Small intestine (tissue), 7 donors: ENCODE measurements around the gene KDM2B. TPM values are rescaled to one million over a fixed set of nuclear protein-coding genes. Genes with fewer than 3 reads are reported as not detected.

ENCODE experiments used
- DNase-seq, 2 donors: peaks; one replicate each; pipeline versions ENCODE4 v3.0.0 to v3.0.0-alpha.2; 2013
- FAIRE-seq: peaks from 2 replicates; lab custom pipeline; 2012; peaks lifted over from hg19 to GRCh38; lab: Jason Lieb, UNC
- H3K27ac ChIP-seq, 3 donors: one replicate each; pipeline ENCODE4 v1.5.1; 2013; ENCODE audit warnings: low read length in 2 of 3, mild to moderate bottlenecking in 2 of 3, control low read depth in 1 of 3, inconsistent platforms in 1 of 3, low read depth in 1 of 3, moderate library complexity in 1 of 3
- H3K27me3 ChIP-seq, 3 donors: one replicate each; pipeline ENCODE4 v1.6.1; 2013; ENCODE audit warnings: low read length in 3 of 3, inconsistent platforms in 1 of 3; ENCODE audit not compliant: control insufficient read depth in 3 of 3, insufficient read depth in 3 of 3
- H3K36me3 ChIP-seq, 3 donors: one replicate each; pipeline ENCODE4 v1.6.1; 2013; ENCODE audit warnings: low read length in 3 of 3, inconsistent platforms in 1 of 3, low read depth in 1 of 3, mild to moderate bottlenecking in 1 of 3, moderate library complexity in 1 of 3; ENCODE audit not compliant: control insufficient read depth in 3 of 3, insufficient read depth in 2 of 3
- H3K4me1 ChIP-seq, 3 donors: one replicate each; pipeline ENCODE4 v1.6.1; 2013; ENCODE audit warnings: low read length in 2 of 3, inconsistent platforms in 1 of 3, low read depth in 1 of 3, mild to moderate bottlenecking in 1 of 3, moderate library complexity in 1 of 3; ENCODE audit not compliant: control insufficient read depth in 3 of 3, insufficient read depth in 2 of 3
- H3K4me3 ChIP-seq, 3 donors: one replicate each; pipeline ENCODE4 v1.5.1; 2013; ENCODE audit warnings: low read length in 3 of 3, control low read depth in 1 of 3, inconsistent platforms in 1 of 3, low read depth in 1 of 3, mild to moderate bottlenecking in 1 of 3, moderate library complexity in 1 of 3
- H3K9me3 ChIP-seq, 2 donors: one replicate each; pipeline ENCODE4 v1.6.1; 2013; ENCODE audit warnings: low read depth in 1 of 2, low read length in 1 of 2; ENCODE audit not compliant: control insufficient read depth in 2 of 2, insufficient read depth in 1 of 2
- whole genome bisulfite sequencing, 3 donors: extraction: QIAGEN DNeasy Blood & Tissue Kit; methylation state at CpG; one replicate each; pipeline ENCODE4 v1.1.7; 2013; 5-methylcytosine and 5-hydroxymethylcytosine counted together
- polyA plus RNA-seq, 4 donors: library from polyadenylated mRNA; stranded (reverse) in 3 of 4; unstranded in 1 of 4; fragments of 200-250 nt in 3 of 4; fragments of 120-200 nt in 1 of 4; gene quantifications; one replicate each; pipeline versions ENCODE4 v1.2.1 to v1.2.3, GENCODE V29; 2013
- donor health status: healthy with polysubstance abuse.
- donor health status: control.
- donor health status: control.
- donor health status: Bipolar disorder and iron deficiency.
- donor health status: healthy.

KDM2B gene
- polyA plus RNA-seq, 4 donors = 7.6 to 16.0 (median 11.8) TPM

DNA sequence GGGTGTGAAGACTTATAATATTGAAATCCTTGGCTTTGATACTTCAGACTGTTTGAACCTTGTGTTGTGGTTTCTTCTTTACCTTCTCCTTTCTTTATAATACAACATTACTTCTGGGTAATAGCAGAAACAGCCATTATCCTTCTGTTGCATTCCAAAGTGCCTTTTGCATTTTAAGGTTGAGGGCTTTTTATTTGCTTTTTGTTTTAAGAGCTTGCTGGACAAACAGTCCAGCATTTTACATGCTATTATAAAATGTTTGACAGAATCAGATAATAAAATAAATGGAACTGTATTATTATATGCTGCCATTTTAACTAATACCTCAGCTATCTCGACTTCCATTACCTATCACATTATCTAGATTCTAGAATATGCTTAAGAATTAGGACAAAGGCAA is 166.9 kb downstream of the KDM2B start:
- WGBS, 3 donors = 69 to 88% (median 85%) methylated on average over 1 of the region's 1 CpG

DNA sequence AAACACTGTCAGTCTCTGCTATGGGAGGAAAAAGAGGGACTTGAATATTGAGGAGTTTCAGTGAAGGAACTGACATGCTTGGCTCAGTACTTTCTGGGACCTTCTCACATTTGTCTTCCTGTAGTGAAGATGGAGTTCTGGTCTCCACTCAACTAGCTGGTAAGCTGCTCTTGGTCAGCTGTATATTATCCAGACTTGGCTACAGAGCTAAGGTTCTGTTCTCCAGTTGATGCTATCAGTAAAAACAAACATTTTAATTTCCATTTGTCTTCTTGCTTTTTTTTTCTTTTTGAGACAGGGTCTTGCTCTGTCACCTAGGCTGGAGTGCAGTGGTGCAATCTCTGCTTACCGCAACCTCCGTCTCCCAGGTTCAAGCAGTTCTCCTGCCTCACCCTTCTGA is 175.6 kb downstream of the KDM2B start:
- DNase-seq (no peak), FAIRE-seq (no peak)
- 82 to 100% (median 99%) methylated on average over 2 of the region's 2 CpGs for WGBS, 3 donors
- Histone ChIP-seq H3K9me3 (no peaks in the 10 kb centered on the region), H3K4me1 (peaks cover 0 to 17% (median 0%) of the 10 kb centered on the region in 3 donors), H3K4me3 (no peak overlapping the region), H3K27ac (no peak overlapping the region), H3K27me3 (no peaks in the 10 kb centered on the region), H3K36me3 (peaks cover 0 to 35% (median 4%) of the 10 kb centered on the region in 3 donors)

More for the DNA sequence above, 166.9 kb downstream of the KDM2B start:
- Histone ChIP-seq H3K27ac (no peak overlapping the region), H3K4me1 (peaks cover 2 to 14% (median 7%) of the 10 kb centered on the region in 3 donors), H3K9me3 (no peaks in the 10 kb centered on the region), H3K36me3 (peaks cover 9 to 36% (median 12%) of the 10 kb centered on the region in 3 donors), H3K27me3 (no peaks in the 10 kb centered on the region), H3K4me3 (no peak overlapping the region)
- FAIRE-seq (no peak), DNase-seq (no peak)

DNA sequence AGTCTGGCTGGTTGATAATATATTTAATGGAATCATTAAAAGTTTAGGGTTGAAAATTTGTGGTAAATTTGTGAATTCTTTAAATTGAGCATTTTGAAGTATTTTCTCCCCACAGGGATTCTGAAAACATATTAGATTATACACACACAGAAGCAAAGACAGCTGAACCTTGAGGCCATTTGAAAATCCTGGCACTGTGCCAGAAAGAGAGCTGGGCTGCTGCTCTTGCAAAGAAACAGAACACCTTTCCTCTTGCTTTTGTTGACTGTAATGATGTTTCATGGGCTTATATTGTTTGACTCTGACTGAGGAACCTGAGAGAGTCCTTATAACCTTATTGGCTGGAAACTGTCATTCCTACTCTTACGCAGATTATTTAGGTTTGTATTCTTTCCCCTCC is 176.1 kb downstream of the KDM2B start:
- 95 to 100% (median 98%) methylated on average over 1 of the region's 1 CpG for WGBS, 3 donors
- Histone ChIP-seq H3K4me3 (no peak overlapping the region), H3K9me3 (no peaks in the 10 kb centered on the region), H3K4me1 (peaks cover 0 to 17% (median 0%) of the 10 kb centered on the region in 3 donors), H3K27me3 (no peaks in the 10 kb centered on the region), H3K27ac (no peak overlapping the region), H3K36me3 (peaks cover 0 to 34% (median 4%) of the 10 kb centered on the region in 3 donors)
- DNase-seq = peak; percentile 52 to 71
- no peak for FAIRE-seq

DNA sequence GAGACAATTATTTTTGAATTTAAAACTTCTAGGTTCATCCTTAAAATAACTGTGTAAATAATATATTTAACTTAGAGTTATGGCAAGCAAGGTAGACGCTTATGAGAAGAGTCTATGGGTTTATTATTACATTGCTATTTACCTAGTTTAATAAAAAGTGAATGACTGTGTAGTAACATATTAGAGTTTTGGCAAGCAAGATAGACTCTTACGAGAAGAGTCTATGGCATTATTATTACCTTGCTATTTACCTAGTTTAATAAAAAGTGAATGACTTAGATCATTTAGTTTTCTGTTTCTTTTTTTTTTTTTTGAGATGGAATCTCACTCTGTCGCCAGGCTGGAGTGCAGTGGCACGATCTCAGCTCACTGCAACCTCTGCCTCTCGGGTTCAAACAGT is 177.1 kb downstream of the KDM2B start:
- 81 to 88% (median 86%) methylated on average over 5 of the region's 5 CpGs for WGBS, 3 donors
- DNase-seq (no peak), FAIRE-seq (no peak)
- H3K27ac ChIP-seq = no peak overlapping the region
- no peaks in the 10 kb centered on the region for H3K9me3 ChIP-seq
- H3K27me3 ChIP-seq = no peaks in the 10 kb centered on the region
- H3K4me3 ChIP-seq = no peak overlapping the region
- peaks cover 0 to 24% (median 4%) of the 10 kb centered on the region in 3 donors for H3K36me3 ChIP-seq
- peaks cover 0 to 17% (median 3%) of the 10 kb centered on the region in 3 donors for H3K4me1 ChIP-seq

DNA sequence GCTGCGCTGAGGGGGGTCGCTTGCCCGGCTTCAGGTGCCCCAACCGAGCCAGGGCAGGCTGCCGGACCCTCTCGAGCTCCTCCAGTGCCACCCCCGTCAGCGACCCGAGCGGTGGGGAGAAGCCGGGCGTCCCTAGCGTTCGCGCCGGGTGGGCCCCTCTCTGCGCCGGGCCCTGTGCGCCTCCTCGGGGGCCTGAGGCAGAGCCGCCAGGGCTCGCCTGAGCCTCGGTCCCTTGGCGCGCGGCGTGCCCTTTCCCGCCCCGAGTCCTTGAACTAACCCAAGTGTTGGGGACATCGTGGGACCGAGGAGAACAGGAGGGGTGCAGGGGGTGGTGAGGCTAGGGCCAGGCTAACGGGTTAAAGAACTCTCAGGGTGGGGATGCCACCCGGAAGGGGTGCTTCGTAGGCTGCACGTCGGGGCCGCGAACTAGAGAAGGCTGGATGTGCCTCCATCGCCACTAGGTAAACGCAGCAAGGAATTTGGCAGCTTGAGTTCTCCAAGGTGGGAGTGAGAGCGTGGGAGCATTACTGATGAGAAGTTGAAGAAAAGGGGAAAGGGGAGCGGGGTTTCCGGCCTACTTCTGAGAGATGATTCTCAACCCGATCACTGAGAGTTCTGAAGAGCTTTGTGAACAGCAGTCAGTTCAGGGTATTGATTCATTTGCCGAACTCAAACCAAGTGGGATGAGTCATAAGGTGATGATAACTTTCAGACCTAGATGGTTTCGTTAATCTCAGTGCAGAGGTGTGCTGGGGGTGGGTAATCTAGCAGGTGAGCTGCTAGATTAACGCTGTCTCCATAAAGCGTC is 180.3 kb downstream of the KDM2B start:
- 0 to 1% (median 0%) methylated on average over 45 to 48 of the region's 48 CpGs for WGBS, 3 donors
- no peaks in the 10 kb centered on the region for H3K9me3 ChIP-seq
- H3K27ac ChIP-seq = peak overlapping the region; percentile 95 to 98 (median 96)
- DNase-seq (peak; percentile 84 to 85), FAIRE-seq (no peak)
- no peaks in the 10 kb centered on the region for H3K27me3 ChIP-seq
- H3K4me1 ChIP-seq = peaks cover 0 to 17% (median 3%) of the 10 kb centered on the region in 3 donors
- H3K36me3 ChIP-seq = peaks cover 0 to 11% (median 2%) of the 10 kb centered on the region in 3 donors
- H3K4me3 ChIP-seq = peak overlapping the region; percentile 89 to 98 (median 94)

DNA sequence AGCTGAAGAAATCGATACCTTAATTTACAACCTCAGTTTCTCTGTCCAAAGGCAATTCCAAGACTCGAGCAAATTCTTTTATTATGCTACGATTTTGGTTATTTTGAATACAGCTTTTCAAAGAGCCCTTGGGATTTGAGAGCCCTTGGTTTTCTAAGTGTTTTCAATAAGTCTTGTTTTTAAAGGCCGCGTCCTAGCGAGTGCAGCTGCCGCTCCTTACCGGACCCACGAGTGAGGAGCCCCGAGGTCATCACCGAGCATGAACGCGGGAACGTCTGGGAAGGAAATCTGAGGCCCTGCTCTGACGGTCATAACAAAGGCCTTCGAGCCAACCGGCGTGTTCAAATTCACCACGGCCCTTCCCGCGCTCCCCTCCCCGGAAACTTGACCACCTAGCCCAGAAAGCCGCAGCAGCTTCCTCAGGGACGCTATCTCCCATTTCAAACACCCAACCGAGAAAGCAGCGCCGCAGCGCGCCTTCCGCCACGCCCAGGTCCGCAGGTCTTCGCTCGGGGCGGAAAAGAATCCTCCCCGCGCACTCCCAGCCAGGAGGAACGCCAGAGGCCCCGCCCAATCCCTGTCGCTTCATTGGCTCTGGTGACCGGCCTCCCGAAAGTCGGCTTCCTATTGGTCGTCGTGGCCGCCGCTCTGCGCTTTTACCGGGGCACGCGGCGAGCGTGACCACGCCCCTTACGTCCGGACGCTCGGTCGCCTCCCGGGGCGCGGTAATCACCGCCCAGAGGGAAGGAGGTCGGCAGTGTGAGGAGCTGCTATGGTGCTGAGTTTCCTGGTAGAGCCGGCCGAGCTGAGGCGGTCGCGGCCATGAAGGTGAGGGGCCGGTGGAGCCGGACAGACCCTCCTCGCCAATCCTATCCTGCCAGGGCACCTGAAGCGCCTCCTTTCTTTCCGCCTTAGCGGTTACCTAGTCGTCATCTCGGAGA is 181.2 kb downstream of the KDM2B start, which contains the start of gene RNF34:
Gene RNF34 (plus strand): TSS at position 728 of the 941 bp plus-strand sequence. CDS start 95 bp downstream, at position 823.
- DNase-seq = peak; percentile 99 to 100
- Histone ChIP-seq H3K9me3 (no peaks in the 10 kb centered on the region), H3K27ac (peak within 1 kb of the TSS; percentile 95 to 98 (median 96)), H3K4me1 (peaks cover 0 to 10% (median 3%) of the 10 kb centered on the region in 3 donors), H3K36me3 (peaks cover 0 to 8% (median 0%) of the 10 kb centered on the region in 3 donors), H3K4me3 (peak within 1 kb of the TSS; percentile 89 to 98 (median 94)), H3K27me3 (no peaks in the 10 kb centered on the region)
- 0% methylated on average over 70 to 77 of the region's 77 CpGs for WGBS, 3 donors
- FAIRE-seq = no peak

DNA sequence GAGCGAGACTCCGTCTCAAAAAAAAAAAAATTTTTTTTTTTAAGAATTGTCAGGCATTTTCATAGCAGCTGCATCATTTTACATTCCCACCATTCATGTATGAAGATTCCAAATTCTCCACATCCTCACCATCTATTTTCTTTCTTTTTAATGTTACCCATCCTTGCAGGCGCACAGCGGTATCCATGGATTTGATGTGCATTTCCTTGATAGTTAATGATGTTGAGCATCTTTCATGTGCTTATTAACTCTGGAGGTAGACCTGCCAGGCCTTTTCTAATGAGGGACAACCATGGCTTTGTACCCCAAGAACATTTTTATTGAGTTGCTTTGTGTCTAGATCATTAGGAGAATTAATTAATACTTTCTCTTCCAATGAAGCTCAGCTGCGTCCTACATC is 182.5 kb downstream of the KDM2B start:
- H3K9me3 ChIP-seq = no peaks in the 10 kb centered on the region
- peaks cover 0 to 2% (median 0%) of the 10 kb centered on the region in 3 donors for H3K36me3 ChIP-seq
- WGBS, 3 donors = 96 to 99% (median 99%) methylated on average over 3 to 5 of the region's 5 CpGs
- no peak overlapping the region for H3K27ac ChIP-seq
- no peak for DNase-seq
- H3K4me3 ChIP-seq = no peak overlapping the region
- no peaks in the 10 kb centered on the region for H3K27me3 ChIP-seq
- no peak for FAIRE-seq
- H3K4me1 ChIP-seq = peaks cover 0 to 9% (median 3%) of the 10 kb centered on the region in 3 donors

DNA sequence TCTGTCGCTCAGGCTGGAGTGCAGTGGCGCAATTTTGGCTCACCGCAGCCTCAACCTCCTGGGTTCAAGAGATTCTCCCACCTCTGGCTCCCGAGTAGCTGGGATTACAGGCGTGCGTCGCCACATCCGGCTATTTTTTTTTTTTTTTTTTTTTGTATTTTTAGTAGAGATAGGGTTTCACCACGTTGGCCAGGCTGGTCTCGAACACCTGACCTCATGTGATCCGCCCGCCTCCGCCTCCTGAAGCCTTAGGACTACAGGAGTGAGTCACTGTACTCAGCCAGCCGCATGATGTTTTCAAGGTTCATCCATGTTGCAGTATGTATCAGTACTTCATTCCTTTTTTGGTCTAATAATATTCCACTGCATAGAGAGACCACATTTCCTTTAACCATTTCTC is 183.3 kb downstream of the KDM2B start:
- H3K27me3 ChIP-seq = no peaks in the 10 kb centered on the region
- H3K36me3 ChIP-seq = peaks cover 0 to 2% (median 0%) of the 10 kb centered on the region in 3 donors
- no peak overlapping the region for H3K27ac ChIP-seq
- H3K4me1 ChIP-seq = peaks cover 0 to 9% (median 3%) of the 10 kb centered on the region in 3 donors
- no peak overlapping the region for H3K4me3 ChIP-seq
- no peaks in the 10 kb centered on the region for H3K9me3 ChIP-seq
- no peak for FAIRE-seq
- 94 to 96% (median 95%) methylated on average over 14 of the region's 14 CpGs for whole genome bisulfite sequencing, 3 donors
- no peak for DNase-seq
